Measurements from ENCODE around the gene KCNB1.

KCNB1 gene

DNA sequence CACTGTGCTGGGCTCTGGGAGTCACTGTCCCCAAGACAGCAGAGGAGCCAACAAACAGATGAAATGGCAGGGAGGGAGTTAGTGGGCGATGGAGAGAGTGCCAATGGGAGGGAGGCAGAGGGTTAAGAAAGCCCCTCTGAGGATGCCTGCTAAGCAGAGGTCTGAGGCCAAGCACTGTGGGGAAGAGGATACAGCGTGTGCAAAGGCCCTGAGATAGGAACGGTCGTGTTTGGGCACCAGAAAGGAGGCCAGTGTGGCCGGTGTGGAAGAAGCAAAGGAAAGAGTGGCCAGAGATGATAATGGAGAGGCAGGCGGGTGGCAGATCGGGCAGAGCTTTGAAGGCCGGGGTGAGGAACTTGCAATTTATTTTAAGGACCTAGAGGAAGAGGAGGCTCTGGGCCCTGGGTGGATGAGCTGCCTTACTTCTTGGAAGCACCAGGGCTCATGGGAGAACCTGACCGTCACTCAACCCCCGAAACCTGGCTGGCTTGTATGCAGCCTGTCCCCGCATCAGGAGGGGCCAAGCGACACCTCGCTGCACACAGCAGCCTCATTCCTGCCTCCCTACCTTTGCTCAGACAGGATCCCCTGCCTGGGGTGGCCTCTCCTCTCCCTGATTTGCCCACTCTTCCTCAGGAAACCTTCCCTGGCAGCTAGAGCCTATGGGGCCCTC, 73.0 kb downstream of the KCNB1 start:
- no peak for DNase-seq (ENCODE audit: low read depth)

DNA sequence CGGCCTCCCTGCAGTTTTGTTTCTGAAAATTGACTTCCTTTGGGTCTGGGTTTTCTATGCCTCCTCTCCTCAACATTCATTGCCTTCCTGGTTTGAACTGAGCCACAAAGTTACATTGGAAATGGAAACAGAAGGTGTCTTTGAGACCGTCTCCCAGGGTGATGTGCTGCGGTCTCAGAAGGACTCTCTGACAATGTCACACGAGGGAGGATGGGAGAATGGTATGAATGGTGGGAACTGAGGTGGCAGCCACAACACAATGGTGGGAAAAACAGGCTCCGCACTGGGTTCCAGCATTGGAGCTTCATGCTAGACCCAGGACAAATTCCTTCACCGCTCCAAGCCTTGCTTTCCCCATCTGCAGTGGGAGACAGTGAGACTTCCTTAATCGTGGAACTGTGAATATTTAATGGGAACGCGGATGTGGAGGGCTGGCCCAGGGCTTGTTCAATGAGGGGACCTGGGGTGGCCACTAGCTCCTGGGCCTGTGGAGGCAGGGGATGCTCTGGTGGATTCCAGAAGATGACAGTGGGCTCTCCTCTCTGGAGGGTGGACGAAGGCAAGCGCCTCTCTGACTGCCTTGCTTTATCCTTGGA, 73.9 kb downstream of the KCNB1 start:
- no peak for DNase-seq (ENCODE audit: low read depth)

DNA sequence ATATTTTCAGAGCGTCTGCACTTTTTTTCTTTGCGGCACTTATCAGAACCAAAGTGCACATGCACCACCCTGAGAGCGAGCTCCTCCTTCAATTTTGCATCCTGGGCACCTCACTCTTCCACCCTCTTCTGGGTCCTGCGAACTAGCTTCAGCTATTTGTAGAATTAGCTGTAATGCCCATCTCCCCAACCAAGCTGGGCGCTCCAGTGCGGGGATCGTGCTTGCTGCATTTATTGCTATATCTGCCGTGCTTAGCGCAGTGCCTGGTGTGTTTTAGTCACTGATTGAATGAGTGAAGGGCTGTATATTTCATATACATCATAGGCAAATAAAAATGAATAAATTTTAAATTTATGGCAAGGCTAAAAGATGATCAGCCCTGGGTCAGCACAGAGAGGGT, 75.8 kb downstream of the KCNB1 start:
- DNase-seq (ENCODE audit: low read depth) = no peak

DNA sequence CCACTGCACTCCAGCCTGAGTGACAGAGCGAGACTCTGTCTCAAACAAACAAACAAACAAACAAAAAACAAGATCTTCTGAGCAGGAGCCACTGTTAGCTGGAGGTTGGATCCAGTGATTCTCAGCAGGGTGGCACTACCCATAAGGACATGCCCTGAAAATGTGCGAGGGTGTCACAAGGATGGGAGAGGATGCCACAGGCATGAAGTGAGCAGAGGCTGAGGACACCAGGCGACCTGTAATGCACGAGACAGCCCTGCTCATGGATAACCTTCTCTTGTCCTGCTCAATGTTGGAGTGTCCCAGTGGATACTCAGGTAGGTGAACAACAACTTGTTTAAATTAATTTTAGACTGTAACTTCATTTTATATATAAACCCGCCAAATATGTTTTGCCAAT, 76.8 kb downstream of the KCNB1 start:
- no peak for DNase-seq (ENCODE audit: low read depth)

DNA sequence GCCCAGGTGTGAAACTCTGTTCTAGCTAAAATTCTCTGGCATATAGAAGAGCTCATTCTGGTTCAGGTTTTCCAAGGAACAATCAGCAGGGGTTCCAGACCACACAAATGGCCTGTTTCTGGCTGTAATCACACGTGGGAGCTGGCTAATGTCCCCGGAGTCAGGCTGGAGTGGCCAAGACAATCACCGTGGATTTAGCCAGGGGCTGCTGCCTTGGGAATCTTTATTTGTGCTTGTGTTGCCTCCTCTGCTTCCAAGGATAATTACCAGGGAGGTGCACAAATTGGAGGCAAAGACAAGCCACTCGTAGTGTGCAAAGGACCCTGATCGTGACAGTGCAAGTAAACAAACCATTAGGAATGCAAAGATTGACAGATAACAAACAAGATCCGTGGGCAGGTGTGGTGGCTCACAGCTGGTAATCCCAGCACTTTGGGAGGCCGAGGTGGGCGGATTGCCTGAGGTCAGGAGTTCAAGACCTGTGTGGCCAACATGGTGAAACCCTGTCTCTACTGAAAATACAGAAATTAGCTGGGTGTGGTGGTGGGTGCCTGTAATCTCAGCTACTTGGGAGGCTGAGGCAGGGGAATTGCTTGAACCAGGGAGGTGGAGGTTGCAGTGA, 77.3 kb downstream of the KCNB1 start:
- no peak for DNase-seq (ENCODE audit: low read depth)

DNA sequence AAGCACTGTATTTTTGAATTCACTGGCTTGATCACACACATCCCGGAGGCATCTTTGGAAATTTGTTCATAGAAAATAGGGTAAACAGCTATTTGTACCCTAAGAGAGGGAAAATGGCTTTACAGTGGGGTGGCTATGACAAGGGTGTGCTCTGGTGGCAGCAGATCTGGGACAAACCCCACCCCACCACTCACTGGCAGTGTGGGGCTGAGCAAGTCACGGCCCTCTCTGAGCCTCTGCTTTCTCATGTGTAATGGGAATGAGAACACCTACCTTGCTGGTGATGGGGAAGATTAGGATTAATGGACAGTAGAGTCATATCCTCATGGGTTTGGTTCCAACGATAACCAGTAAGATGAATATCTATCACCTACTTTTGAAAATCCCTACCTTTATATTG, 78.0 kb downstream of the KCNB1 start:
- no peak for DNase-seq (ENCODE audit: low read depth)

DNA sequence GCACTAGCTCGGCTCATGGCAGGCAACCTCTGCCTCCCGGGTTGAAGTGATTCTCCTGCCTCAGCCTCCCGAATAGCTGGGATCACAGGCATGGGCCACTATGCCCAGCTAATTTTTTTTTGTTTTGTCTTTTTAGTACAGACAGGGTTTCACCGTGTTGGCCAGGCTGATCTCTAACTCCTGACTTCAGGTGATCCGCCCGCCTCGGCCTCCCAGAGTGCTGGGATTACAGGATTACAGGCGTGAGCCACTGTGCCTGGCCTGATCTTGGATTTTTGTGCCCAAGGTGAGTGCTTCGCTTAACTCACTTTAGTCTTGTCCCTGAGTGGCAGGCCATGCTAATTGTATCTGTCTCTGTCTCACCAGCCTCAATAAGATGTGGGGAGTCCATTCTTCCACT, 78.6 kb downstream of the KCNB1 start:
- no peak for DNase-seq (ENCODE audit: low read depth)

DNA sequence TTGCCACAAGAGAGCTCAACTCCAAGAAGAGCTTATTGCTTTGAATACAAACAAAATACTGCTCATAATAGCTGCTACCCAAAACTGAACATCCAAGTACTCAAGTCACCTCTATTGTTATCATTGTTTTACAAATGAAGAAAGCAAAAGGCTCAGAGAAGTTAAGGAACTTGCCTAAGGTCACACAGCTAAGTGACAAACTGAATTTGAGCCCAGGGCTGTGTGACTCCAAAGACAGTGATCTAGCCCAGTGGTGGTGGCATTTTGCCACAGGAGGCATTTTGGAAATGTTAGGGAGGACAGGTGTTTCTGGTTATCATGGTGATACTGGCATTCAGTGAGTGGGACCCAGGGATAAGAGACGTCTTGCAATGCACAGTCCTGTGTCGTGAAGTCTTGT, 79.5 kb downstream of the KCNB1 start:
- DNase-seq (ENCODE audit: low read depth) = no peak

DNA sequence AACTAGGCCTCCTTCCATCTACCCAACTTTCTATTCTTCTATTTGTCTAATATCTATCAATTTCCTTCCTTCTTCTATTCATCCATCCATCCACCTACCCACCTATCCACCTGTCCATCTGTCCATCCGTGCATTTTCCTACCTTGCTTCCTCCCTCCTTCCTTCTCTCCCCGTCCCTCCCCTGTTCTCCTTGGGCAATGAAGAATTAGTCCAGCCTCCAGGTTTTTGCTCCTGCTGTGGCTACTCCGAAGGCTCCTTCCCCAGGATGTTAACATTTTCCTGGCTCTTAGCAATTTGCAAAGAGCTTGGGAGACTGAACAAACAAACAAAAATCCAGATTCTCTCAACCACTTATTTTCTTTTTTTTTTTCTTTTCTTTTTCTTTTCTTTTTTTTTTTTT, 81.6 kb downstream of the KCNB1 start:
- no peak for DNase-seq (ENCODE audit: low read depth)

DNA sequence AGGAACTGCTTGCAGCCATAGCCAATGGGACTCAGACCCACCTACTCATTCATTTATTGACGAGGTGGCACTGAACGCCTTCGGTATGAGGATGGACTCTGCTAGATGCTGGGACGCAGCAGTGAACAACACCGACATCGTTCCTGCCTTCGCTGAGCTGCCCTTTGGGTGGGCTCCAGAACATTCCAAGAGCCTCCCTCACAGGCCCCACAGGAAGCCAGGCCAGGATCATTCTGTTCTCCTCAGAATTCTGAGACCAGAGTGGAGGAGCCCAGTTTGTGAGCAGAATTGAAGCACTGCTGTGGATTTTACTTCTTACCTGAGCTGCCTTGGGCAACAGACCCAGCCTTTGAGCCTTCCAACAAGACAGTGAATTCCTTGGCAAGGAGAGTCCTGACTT, 82.1 kb downstream of the KCNB1 start:
- DNase-seq (ENCODE audit: low read depth) = no peak

DNA sequence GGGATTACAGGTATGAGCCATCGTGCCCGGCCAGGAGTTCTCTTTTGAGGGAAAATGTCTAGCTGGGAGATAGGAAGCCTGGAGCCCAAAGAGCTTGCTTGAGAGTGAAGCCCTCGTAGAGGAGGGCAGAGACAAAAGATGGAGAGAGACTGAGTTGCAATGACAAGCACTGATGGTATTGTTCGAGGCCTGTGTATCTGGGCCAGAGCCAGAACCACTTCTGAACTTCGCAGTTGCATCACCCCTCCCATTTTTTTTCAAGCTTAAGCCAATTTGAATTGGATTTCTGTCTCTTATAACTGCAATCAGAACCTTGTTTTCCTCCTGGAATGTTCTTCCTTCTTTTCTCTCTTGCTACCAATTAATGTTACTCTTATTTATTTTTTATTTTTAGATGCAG, 83.1 kb downstream of the KCNB1 start:
- DNase-seq (ENCODE audit: low read depth) = no peak

DNA sequence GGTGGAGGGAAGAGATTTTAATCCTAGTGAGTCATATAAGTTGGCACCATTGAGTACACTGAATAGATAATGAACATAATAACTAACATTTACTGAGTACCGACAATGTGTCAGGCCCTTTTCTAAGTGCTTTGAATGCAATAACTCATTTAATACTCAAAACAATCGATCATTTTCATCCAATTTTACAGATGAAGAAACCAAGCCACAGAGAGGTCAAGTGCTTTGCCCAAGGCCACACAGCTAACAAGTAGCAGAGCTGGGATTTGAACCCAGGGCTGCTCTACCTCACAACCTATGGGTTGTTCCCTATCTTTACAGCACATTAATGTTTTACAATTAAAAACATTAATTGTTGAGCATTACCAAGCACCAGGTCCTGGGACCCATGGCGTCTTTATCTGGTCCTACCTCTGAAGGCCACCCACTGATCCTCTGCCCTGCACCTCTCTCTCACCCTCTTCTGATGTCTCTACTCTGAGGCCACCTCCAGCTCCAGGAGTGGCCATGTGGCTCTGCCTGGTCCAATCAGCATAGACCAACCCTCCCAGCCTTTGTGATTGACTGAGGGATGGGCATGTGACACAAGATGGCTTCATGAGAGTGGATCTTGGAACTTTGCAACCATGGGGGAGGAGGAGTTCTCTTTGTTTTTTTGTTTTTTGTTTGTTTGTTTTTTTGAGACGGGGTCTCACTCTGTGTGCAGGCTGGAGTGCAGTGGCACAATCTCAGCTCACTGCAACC, 83.9 kb downstream of the KCNB1 start:
- DNase-seq (ENCODE audit: low read depth) = no peak

DNA sequence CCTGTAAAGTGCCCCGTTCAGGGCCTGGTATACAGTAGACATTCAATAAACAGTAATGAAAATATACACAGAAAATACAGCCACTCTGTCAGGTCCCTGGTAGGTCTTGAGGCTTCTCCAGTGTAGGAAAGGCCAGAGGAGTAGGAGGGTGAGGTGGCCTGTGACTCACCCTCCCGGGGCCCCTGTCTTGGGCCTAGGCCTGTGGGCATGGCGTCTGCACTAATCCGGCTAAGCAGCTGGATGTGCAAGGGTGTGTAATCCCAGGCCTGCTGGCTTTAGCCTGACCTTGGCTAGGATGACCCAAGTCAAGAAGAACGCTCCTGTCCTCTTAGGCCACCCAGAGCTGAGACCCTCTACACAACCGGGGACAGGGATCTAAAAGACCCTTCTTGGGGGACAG, 84.9 kb downstream of the KCNB1 start:
- no peak for DNase-seq (ENCODE audit: low read depth)

DNA sequence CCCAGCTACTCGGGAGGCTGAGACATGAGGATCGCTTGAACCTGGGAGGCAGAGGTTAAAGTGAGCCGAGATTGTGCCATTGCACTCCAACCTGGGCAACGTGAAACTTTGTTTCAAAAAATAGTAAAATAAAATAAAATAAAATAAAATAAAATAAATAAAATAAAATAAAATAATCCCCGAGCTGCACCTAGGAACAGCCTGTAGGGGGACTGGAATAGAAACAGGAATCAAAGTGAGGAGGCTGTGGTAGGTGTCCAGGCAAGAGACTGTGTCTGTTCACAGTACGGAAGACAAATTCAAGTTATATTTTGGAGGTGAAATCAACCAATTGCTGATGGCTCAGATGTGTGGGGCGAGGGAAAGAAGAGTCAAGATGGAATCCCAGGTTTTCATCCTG, 86.2 kb downstream of the KCNB1 start:
- DNase-seq (ENCODE audit: low read depth) = no peak

DNA sequence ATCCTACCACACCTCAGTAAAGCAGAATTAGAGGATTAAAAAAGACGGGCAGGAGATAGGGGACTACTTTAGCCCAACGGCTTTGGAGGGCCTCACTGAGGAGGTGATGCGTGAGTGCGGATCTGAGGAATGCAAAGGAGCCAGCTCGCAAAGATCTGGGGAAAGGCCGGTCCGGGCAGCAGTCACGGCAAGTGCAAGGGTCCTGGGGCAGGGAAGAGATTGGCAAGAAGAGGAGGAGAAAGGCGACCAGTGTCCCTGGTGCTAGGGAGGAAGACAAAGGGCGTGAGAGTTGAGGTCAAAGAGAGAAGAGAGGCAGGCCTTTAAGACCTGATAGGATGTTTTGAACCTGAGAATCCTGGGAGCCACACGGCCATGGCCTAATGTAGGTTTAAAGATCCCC, 86.8 kb downstream of the KCNB1 start:
- no peak for DNase-seq (ENCODE audit: low read depth)

DNA sequence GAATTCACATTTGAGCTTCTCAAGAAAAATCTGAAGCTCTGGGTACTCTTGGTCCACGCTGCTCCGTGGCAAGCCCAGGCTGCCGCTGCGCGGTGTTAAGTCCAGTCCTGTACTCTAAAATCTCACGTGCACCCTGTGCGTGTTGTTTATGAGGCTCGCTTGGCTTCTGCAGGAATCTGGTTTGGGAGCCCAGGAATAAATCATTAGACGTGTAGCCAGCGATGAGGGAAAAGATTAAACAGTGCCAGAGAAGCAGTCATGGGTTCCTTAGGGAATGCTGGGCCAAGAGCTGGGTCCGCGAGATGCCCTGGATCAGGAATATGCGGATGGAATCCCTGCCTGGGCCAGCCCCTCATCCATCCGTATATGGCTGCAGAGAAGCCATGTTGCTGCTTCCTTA, 87.3 kb downstream of the KCNB1 start:
- DNase-seq (ENCODE audit: low read depth) = no peak

DNA sequence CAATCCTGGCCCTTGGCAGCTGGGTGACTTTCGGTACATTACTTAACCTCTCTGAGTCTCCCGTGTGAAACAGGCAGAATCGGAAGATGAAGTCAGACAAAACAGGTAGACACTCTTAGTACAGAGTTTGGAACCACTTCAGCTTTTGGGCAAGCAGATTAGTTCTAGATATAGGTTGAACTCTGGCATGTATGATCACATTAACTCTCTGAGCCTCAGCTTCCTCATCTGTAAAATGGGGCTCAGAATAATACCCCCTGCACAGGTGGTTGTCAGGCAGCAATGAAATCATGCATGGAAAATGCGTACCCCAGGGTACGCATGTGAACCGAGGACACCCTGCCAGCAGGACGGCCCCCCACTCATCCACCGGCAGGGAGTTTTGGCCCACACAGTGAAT, 87.7 kb downstream of the KCNB1 start:
- DNase-seq (ENCODE audit: low read depth) = no peak

DNA sequence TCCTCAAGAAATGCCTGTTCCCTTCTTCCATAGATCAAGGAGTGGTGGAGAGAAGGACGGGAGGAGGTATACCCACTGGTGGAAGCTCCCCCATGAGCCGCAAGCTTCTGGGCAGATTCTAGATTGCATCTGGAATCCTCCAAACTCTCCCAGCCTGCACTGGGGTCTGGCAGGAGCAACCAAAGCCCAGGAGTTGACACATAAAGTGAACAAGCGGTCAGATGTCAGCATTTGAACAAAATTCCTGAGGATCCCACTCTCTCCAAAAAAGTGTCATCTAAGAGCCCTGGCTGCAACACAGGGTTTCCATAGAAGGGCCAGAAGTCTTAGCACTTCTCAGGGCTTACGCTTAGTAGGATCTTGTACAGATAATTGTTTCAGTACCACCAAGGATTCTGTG, 88.2 kb downstream of the KCNB1 start:
- DNase-seq (ENCODE audit: low read depth) = no peak

DNA sequence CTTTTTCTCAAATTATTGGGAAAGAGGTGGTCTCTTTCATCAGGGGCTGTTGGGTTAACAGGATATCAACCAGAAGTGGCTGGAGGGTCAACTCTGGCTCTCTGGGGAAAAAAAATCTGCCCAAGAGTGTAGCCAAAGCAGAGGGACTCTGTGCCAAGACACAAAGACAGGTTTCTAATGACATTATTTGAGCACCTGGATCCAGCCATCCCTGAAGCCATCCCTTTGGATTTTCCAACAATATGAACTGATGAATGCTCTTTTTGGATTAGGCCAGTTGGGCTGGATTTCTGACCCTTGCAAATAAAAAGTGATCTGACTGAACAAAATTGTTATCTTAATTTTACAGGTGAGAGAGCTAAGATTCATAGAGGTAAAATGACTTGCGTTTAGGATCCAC, 88.7 kb downstream of the KCNB1 start:
- no peak for DNase-seq (ENCODE audit: low read depth)

DNA sequence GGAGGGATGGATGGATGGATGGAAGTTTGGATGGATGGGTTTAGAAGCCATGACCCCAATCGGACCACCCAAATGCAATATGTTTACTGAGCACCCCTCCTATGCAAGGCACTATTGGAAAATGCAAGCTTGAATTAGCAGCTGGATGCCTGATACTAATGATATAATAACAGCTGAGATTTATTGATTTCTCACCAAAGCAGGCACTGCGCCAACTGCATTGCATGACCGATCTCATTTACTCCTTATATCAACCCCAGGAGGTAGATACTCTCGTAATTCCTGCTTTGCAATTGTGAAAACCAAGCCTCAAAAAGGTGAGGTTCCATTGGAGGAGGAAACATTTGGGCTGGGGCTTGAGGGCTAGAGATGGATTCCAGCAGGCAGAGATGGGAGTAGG, 89.7 kb downstream of the KCNB1 start:
- DNase-seq (ENCODE audit: low read depth) = no peak

DNA sequence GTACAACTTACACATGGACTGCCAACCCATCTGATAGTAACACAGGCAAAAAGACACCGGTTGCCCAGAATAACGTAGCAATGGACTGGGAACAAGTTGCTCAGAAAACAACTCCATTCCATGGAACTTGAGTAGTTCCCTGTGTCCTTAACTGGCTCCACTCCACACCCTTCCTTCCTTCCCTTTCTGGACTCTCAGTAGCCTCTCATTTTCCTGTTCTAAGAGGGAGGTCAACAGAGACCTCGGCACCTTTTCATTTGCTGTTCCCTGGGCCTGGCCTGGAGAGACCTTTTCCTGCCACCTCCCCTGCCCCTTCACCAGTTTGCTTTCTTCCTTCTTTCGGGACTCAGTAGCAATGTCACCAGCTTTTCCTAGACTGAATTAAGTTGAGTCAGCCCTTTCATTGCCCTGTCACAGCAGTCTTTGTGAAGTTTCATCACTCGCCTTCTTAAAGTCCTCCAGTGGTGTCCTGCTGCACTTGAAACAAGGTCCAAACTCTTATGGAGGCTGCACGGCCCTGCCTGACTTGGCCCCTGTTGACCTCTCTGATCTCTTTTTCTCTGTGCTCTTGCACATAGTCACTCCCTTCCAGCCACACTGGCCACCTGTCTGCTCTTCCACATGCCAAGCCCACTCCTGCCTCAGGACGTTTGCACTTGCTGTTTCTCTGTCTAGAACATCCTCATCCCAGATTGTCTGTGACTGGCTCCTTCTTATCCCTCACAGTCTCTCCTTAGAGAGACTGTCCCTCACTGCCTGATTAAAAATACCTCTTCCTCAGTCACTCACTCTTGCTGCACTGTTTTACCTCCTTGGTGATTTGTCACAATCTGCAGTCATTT, 90.8 kb downstream of the KCNB1 start:
- no peak for DNase-seq (ENCODE audit: low read depth)

DNA sequence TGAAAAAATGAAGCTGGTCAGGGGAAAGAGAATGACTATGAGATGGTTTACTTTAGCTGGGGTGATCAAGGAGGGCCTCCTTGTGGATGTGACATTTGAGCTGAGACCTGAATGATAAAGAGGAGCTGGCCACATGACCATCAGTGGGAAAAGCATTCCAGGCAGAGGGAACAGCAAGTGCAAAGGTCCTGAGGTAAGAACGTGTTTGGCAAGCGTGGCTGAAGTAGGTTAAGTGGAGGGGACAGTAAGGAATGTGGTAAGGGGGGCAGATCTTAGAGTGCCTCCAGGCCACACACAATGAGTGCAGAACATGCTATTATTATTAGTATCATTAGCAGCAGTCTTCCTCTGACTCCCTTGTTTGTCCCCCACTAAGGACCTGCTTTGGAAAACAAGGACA, 92.6 kb downstream of the KCNB1 start:
- DNase-seq (ENCODE audit: low read depth) = no peak

Measured in stimulated activated CD8-positive, alpha-beta memory T cell treated with anti-CD3 and anti-CD28 coated beads, Interleukin-15, amount 100 ng/mL, for 1 hour (primary cell).